Smooth muscle cell (in vitro differentiated cells): ENCODE results near the gene ANKFN1. TPM values are rescaled to one million over a fixed set of nuclear protein-coding genes. Genes with fewer than 3 reads are reported as not detected.

Source experiments
- DNase-seq: peaks from one replicate; lab custom pipeline; 2025; ENCODE audit not compliant: unreplicated experiment; lab: John Stamatoyannopoulos, UW
- H2AFZ ChIP-seq: fragments of 200-600 bp; sonication (generic); 2 replicates; pipeline ENCODE4 v1.6.0; 2016; ENCODE audit warnings: antibody characterized with exemption, low read depth, mild to moderate bottlenecking
- H3F3A ChIP-seq: fragments of 200-600 bp; sonication (generic); 2 replicates; pipeline ENCODE4 v1.6.0; 2017; ENCODE audit warnings: antibody characterized with exemption, low read depth
- H3K27ac ChIP-seq: fragments of 200-600 bp; sonication (generic); 2 replicates; pipeline ENCODE4 v1.5.1; 2016; ENCODE audit warnings: low read depth, mild to moderate bottlenecking
- H3K27me3 ChIP-seq: fragments of 200-600 bp; sonication (generic); 2 replicates; pipeline ENCODE4 v1.6.1; 2016; ENCODE audit warnings: low read depth, mild to moderate bottlenecking
- H3K36me3 ChIP-seq: fragments of 200-600 bp; sonication (generic); 2 replicates; pipeline ENCODE4 v1.5.1; 2016; ENCODE audit warnings: low read depth
- H3K4me1 ChIP-seq: fragments of 200-600 bp; sonication (generic); 2 replicates; pipeline ENCODE4 v1.5.1; 2016; ENCODE audit warnings: low read depth
- H3K4me2 ChIP-seq: fragments of 200-600 bp; sonication (generic); 2 replicates; pipeline ENCODE4 v1.6.0; 2016; ENCODE audit warnings: mild to moderate bottlenecking
- H3K4me3 ChIP-seq: fragments of 200-600 bp; sonication (generic); 2 replicates; pipeline ENCODE4 v1.5.1; 2016; ENCODE audit warnings: mild to moderate bottlenecking
- H3K79me2 ChIP-seq: fragments of 200-600 bp; sonication (generic); 2 replicates; pipeline ENCODE4 v1.6.0; 2016; ENCODE audit warnings: low read depth, mild to moderate bottlenecking
- H3K9ac ChIP-seq: fragments of 200-600 bp; sonication (generic); 2 replicates; pipeline ENCODE4 v1.6.0; 2016; ENCODE audit warnings: low read depth
- H3K9me3 ChIP-seq: fragments of 200-600 bp; sonication (generic); replicated peaks from 2 replicates; pipeline ENCODE4 v1.5.1; 2016; ENCODE audit warnings: low read depth
- H4K20me1 ChIP-seq: fragments of 200-600 bp; sonication (generic); 2 replicates; pipeline ENCODE4 v1.6.0; 2016; ENCODE audit warnings: low read depth
- WGBS: methylation state at CpG from one replicate; pipeline ENCODE4 v1.1.7; 2016; ENCODE audit warnings: low lambda C conversion rate; 5-methylcytosine and 5-hydroxymethylcytosine counted together
- polyA plus RNA-seq: library from polyadenylated mRNA; unstranded; fragments of >200 nt; fragmentation: Nextera tagmentation; extraction: Ambion mirVana; gene quantifications from 2 replicates; pipeline ENCODE4 v1.2.1, GENCODE V29; 2016
- total RNA-seq: library from RNA; depleted of rRNA; stranded (reverse); fragments of >200 nt; gene quantifications from 2 replicates; pipeline ENCODE4 v1.2.3, GENCODE V29; 2014
- TF ChIP-seq, protein P1 (sequence below): fragments of 200-600 bp; sonication (generic); IDR thresholded peaks from 2 replicates; pipeline ENCODE4 v1.5.1; 2017; ENCODE audit warnings: borderline replicate concordance, mild to moderate bottlenecking, antibody characterized with exemption; ENCODE audit not compliant: insufficient read depth, poor library complexity, severe bottlenecking

The ANKFN1 gene, protein sequence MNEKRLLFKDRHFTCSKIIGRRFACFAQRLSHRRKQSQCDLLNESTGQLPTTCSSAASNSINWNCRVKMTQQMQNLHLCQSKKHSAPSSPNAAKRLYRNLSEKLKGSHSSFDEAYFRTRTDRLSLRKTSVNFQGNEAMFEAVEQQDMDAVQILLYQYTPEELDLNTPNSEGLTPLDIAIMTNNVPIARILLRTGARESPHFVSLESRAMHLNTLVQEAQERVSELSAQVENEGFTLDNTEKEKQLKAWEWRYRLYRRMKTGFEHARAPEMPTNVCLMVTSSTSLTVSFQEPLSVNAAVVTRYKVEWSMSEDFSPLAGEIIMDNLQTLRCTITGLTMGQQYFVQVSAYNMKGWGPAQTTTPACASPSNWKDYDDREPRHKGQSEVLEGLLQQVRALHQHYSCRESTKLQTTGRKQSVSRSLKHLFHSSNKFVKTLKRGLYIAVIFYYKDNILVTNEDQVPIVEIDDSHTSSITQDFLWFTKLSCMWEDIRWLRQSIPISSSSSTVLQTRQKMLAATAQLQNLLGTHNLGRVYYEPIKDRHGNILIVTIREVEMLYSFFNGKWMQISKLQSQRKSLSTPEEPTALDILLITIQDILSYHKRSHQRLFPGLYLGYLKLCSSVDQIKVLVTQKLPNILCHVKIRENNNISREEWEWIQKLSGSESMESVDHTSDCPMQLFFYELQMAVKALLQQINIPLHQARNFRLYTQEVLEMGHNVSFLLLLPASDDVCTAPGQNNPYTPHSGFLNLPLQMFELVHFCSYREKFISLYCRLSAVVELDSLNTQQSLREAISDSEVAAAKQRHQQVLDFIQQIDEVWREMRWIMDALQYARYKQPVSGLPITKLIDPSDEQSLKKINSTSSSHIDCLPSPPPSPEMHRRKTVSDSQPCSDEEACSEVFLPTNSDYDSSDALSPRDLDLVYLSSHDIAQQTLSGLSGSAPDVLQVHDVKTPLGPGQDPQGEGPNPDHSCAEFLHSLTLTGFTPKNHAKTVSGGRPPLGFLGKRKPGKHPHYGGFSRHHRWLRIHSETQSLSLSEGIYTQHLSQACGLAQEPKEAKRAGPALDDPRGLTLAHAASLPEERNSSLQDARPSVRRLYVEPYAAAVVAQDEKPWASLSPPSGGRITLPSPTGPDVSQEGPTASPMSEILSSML
- total RNA-seq (0.45 TPM in 1 of 2 replicates, not detected in the other), polyA plus RNA-seq (0.24 TPM in 1 of 2 replicates, not detected in the other)

DNA sequence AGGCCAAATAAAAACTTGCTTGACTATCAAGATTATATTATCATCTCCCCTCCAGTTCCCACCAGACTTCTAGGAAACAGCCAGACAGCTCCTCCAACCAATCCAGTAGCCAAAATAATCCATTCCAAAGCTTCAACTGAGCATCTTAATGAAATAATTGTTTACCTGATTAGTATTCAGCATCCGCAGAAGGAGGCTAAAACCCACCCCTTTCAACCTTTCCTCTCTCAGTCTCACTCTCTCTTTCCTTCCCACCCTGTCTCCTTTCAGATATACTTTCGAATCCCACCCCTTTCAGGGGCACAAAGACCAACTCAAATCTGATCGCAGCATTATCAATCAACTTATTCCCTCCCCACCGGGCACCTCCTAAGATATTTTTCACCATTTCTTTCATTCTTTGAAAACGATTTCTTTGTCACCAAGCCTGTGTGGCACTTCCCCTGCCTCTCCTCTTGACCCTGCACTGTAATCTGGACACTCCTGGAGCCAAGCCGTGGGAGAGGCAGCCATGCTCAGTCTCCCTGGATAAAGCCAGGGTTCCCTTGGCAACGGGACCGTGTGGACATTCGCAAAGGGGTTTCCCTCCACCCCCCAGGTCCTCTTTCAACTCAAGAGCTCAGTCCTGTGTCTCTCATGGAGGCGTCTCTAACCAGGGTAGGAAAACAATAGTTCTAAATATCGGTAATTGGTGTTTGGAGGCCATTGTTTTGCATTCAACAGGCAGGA lies at the start of gene ANKFN1:
Gene ANKFN1, plus strand, starts transcription at position 602 of the 729 bp plus-strand sequence. CDS start 59,193 bp downstream, outside the sequence.
- 82% methylated on average over 11 of the region's 11 CpGs for WGBS

DNA sequence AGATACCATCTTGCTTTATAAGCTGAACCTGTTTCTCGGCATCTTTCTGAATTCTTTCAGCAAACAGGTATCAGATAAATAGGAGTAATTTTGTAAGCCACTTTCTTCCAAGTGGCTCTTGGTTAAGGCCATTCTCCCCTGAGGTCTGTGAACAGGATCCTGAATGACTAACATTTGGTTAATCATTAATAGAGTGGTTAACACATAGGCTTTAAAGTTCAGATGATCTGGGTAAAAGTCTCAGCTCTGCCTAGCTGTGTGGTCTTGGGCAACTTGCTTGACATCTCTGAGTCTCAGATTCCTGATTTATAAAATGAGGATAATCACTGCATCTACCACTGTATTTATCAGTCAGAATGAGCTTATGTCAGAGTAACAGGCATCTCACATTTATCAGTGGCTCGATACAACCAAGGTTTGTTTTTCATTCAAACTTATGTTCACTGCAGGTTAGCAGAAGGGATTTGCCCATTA lies 44.4 kb upstream of the ANKFN1 start:
- WGBS = 89% methylated on average over 2 of the region's 2 CpGs
- TF ChIP-seq, protein P1, sequence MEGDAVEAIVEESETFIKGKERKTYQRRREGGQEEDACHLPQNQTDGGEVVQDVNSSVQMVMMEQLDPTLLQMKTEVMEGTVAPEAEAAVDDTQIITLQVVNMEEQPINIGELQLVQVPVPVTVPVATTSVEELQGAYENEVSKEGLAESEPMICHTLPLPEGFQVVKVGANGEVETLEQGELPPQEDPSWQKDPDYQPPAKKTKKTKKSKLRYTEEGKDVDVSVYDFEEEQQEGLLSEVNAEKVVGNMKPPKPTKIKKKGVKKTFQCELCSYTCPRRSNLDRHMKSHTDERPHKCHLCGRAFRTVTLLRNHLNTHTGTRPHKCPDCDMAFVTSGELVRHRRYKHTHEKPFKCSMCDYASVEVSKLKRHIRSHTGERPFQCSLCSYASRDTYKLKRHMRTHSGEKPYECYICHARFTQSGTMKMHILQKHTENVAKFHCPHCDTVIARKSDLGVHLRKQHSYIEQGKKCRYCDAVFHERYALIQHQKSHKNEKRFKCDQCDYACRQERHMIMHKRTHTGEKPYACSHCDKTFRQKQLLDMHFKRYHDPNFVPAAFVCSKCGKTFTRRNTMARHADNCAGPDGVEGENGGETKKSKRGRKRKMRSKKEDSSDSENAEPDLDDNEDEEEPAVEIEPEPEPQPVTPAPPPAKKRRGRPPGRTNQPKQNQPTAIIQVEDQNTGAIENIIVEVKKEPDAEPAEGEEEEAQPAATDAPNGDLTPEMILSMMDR = no peak
- Histone ChIP-seq H4K20me1 (no peaks in the 10 kb centered on the region), H3K9me3 (no peaks in the 10 kb centered on the region), H3K4me2 (no peak overlapping the region), H3K79me2 (no peaks in the 10 kb centered on the region), H3F3A (no peaks in the 10 kb centered on the region), H3K4me3 (no peak overlapping the region), H3K27me3 (peaks cover 3% of the 10 kb centered on the region), H3K9ac (no peak overlapping the region), H3K4me1 (no peaks in the 10 kb centered on the region), H3K36me3 (no peaks in the 10 kb centered on the region), H2AFZ (no peak overlapping the region), H3K27ac (no peak overlapping the region)
- no peak for DNase-seq

More for the DNA sequence above, at the start of gene ANKFN1:
- TF ChIP-seq, protein P1 = no peak
- no peaks in the 10 kb centered on the region for H3K36me3 ChIP-seq
- H2AFZ ChIP-seq = peak within 1 kb of the TSS; percentile 27
- H4K20me1 ChIP-seq = no peaks in the 10 kb centered on the region
- peaks cover 22% of the 10 kb centered on the region for H3K4me1 ChIP-seq
- DNase-seq = no peak
- H3K4me2 ChIP-seq = peak within 1 kb of the TSS; percentile 12
- H3K4me3 ChIP-seq = no peak within 1 kb of the TSS
- H3K9me3 ChIP-seq = no peaks in the 10 kb centered on the region
- no peaks in the 10 kb centered on the region for H3F3A ChIP-seq
- H3K79me2 ChIP-seq = no peaks in the 10 kb centered on the region
- H3K27me3 ChIP-seq = no peaks in the 10 kb centered on the region
- H3K9ac ChIP-seq = no peak within 1 kb of the TSS
- H3K27ac ChIP-seq = peak within 1 kb of the TSS; percentile 50

DNA sequence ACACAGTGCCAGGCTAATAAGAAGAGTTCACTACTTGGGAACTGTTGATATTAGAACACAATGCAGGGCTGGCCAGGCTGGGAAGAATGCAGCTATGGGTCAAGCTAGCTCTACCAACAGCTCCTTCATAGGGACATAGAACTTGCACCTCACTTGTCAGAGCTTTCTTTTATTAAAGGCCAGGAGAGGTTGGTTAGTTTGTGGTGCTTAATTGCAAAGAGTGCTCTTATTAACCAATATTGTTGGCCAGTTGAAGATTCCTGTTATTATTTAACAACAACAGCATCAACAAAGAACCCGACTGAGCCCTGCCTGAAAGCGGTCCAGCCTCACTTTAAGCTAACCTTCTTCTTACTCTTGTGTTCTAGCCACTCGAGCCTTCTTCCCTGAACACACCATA lies 43.4 kb upstream of the ANKFN1 start:
- WGBS = 60% methylated on average over 3 of the region's 3 CpGs
- no peak overlapping the region for H3K9ac ChIP-seq
- no peak overlapping the region for H3K4me3 ChIP-seq

More for the DNA sequence above, 43.4 kb upstream of the ANKFN1 start:
- TF ChIP-seq, protein P1 = no peak
- no peak overlapping the region for H3K27ac ChIP-seq
- H2AFZ ChIP-seq = no peak overlapping the region
- H3K9me3 ChIP-seq = no peaks in the 10 kb centered on the region
- no peaks in the 10 kb centered on the region for H3K4me1 ChIP-seq
- no peaks in the 10 kb centered on the region for H3K79me2 ChIP-seq
- H3F3A ChIP-seq = no peaks in the 10 kb centered on the region
- no peak for DNase-seq
- no peaks in the 10 kb centered on the region for H4K20me1 ChIP-seq
- H3K27me3 ChIP-seq = peaks cover 3% of the 10 kb centered on the region
- no peak overlapping the region for H3K4me2 ChIP-seq
- no peaks in the 10 kb centered on the region for H3K36me3 ChIP-seq
